ENCODE measurements around the gene UBE2H.

The UBE2H gene

DNA sequence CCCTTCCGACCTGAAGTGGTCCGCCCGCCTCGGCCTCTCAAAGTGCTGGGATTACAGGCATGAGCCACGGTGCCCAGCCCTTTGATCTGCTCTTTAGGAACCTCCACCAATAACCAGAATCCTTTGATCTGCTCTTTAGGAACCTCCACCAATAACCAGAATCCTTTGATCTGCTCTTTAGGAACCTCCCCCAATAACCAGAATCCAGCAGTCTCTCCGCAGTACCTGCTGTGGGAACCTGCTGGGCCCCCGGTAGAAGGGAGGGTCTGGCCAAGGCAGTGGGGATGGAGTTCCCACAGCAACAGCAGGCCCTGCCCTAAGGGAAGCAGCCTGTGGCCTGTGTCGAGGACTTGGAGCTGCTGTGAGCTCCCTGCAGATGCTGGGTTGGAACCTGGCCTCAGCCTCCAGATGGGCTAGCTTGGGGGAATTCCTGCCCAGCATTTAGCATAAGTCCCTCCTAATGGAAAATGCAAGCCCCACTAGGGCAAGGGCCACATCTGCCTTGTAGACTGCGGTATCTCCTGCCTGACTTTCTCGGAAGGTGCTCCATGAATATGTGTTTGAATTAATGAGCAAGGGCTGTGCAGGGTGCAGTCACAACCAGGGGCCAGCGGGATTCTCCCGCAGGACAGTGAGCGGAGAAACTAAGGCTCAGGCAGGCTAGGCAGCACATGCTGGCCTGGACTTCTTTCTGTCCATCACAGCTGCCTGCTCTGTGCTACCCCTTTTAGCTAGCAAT lies 165.8 kb downstream of the UBE2H start:
- no peaks in the 10 kb centered on the region for H3K9me2 ChIP-seq (replicated peaks; ENCODE audit: insufficient read depth, low read length)
- H3K79me2 ChIP-seq (ENCODE audit: insufficient read depth, low read length), result no peaks in the 10 kb centered on the region
- H3K4me3 ChIP-seq (ENCODE audit: insufficient read depth, low read length, poor library complexity, severe bottlenecking), result no peak overlapping the region
- H3K36me3 ChIP-seq (ENCODE audit: low read length), result no peaks in the 10 kb centered on the region
- H2AFZ ChIP-seq (ENCODE audit: low read depth, low read length, severe bottlenecking), result no peak overlapping the region
- no peak overlapping the region for H3K9ac ChIP-seq (ENCODE audit: low read length)
- TF ChIP-seq, protein P1, sequence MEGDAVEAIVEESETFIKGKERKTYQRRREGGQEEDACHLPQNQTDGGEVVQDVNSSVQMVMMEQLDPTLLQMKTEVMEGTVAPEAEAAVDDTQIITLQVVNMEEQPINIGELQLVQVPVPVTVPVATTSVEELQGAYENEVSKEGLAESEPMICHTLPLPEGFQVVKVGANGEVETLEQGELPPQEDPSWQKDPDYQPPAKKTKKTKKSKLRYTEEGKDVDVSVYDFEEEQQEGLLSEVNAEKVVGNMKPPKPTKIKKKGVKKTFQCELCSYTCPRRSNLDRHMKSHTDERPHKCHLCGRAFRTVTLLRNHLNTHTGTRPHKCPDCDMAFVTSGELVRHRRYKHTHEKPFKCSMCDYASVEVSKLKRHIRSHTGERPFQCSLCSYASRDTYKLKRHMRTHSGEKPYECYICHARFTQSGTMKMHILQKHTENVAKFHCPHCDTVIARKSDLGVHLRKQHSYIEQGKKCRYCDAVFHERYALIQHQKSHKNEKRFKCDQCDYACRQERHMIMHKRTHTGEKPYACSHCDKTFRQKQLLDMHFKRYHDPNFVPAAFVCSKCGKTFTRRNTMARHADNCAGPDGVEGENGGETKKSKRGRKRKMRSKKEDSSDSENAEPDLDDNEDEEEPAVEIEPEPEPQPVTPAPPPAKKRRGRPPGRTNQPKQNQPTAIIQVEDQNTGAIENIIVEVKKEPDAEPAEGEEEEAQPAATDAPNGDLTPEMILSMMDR (IDR thresholded peaks at IDR 0.05; ENCODE audit: insufficient read depth, low read length, poor library complexity, severe bottlenecking), result no peak
- no peak for TF ChIP-seq EZH2phosphoT487 (conservative IDR thresholded peaks at IDR 0.05; ENCODE audit: low read length)
- H3F3A ChIP-seq (ENCODE audit: insufficient read depth), result no peaks in the 10 kb centered on the region
- H3K27me3 ChIP-seq (ENCODE audit: low read length), result no peaks in the 10 kb centered on the region
- H3K4me2 ChIP-seq (ENCODE audit: low read depth, low read length, poor library complexity, severe bottlenecking), result no peak overlapping the region
- no peaks in the 10 kb centered on the region for H4K20me1 ChIP-seq (ENCODE audit: low read depth, low read length)
- no peak overlapping the region for H3K27ac ChIP-seq (ENCODE audit: low read depth, low read length)
- H3K9me3 ChIP-seq (ENCODE audit: insufficient read depth, low read length), result no peaks in the 10 kb centered on the region

DNA sequence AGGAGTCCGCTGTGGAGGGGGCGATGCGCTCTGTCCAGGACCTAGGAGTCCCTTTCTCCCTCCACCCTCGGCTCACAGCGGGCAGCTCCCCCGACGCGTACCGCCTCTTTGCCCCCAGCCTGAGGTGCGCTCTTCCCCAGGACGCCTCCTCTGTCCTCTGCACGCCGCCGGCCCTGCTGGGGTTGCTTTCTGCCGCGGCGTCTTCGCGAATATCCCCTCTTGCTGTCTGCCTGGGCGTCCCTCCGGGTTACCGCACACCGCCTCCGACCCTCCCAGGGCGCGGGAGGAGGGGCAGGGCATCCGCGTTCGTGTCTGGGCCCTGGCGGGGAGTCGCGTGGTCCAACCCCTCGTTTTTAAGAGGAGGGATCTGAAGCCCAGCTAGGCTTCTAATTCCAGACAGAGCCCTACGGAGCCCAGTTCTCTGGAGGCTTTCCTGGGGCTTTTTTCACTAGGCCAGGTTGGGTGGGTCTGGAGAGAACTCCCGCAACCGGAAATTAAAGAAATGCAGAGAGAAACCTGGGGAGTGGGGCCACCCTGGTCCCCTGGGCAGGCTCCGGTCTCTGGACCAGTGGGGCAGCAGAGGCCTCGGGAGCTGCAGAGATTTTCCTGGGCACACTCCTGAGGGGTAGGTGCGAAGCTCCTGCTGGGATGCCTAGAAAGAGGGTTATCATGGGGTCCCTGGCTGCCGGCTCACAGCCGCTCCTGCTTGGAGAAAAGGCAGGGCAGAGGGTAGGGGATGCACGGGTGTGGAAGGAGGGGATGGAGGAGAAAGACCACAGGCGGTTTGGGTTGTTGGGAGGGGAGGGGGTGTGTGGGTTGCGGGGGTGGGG lies 166.9 kb downstream of the UBE2H start:
- TF ChIP-seq, protein P1 (IDR thresholded peaks at IDR 0.05; ENCODE audit: insufficient read depth, low read length, poor library complexity, severe bottlenecking), result no peak
- no peak for TF ChIP-seq EZH2phosphoT487 (conservative IDR thresholded peaks at IDR 0.05; ENCODE audit: low read length)
- no peaks in the 10 kb centered on the region for H4K20me1 ChIP-seq (ENCODE audit: low read depth, low read length)
- no peaks in the 10 kb centered on the region for H3K79me2 ChIP-seq (ENCODE audit: insufficient read depth, low read length)
- no peak overlapping the region for H3K9ac ChIP-seq (ENCODE audit: low read length)
- H3K36me3 ChIP-seq (ENCODE audit: low read length), result no peaks in the 10 kb centered on the region
- no peaks in the 10 kb centered on the region for H3K9me3 ChIP-seq (ENCODE audit: insufficient read depth, low read length)
- no peak overlapping the region for H3K4me3 ChIP-seq (ENCODE audit: insufficient read depth, low read length, poor library complexity, severe bottlenecking)
- H3K27me3 ChIP-seq (ENCODE audit: low read length), result no peaks in the 10 kb centered on the region
- no peak overlapping the region for H3K27ac ChIP-seq (ENCODE audit: low read depth, low read length)
- peak overlapping the region; percentile 22 for H3K4me2 ChIP-seq (ENCODE audit: low read depth, low read length, poor library complexity, severe bottlenecking)
- no peak overlapping the region for H2AFZ ChIP-seq (ENCODE audit: low read depth, low read length, severe bottlenecking)
- no peaks in the 10 kb centered on the region for H3K9me2 ChIP-seq (replicated peaks; ENCODE audit: insufficient read depth, low read length)
- H3F3A ChIP-seq (ENCODE audit: insufficient read depth), result no peaks in the 10 kb centered on the region

DNA sequence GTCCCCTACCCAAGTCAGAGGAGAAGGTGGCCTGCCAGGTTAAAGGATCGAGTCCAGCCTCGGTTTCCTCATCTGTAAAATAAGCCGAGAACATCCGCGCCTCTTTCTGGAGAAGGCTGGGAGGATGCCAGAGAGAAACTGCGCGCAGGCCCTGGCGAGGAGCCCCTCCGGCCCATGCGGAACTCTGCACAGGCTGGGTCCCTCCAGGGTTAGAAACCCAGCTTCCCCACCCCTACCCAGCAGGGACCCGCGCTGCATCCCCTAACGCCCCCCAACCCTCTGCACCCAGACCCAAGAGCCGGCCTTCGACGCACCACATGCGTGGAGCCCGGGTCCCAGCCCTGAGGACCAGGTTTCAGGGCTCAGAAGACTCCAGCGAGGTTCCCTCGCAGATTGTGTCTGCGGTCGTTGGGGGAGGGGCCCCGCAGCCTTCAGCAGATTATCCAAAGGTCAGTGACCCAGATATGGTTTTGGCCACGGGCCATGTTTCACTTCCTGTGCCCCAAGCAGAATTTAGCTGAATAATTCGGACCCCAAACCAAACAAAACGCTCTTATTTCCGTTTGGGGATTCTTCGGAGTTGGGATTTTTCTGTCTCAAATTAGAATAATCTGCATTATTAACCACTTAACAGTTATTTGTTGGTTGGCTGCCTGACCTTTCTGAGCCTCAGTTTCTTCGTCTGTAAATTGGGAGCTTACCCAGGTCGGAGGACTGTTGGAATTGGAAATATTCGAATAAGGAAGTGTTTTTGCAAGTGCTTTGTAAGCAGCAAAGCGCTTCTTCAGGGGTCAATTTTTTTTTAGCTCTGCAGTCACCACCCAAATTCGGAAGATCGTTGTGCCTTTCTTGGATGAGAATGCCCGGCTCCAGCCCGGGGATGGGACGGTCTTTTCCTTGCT lies 167.7 kb downstream of the UBE2H start:
- Histone ChIP-seq H3K4me2 (ENCODE audit: low read depth, low read length, poor library complexity, severe bottlenecking) (peak overlapping the region; percentile 22), H3F3A (ENCODE audit: insufficient read depth) (no peaks in the 10 kb centered on the region), H3K27me3 (ENCODE audit: low read length) (no peaks in the 10 kb centered on the region)

More for the DNA sequence above, 167.7 kb downstream of the UBE2H start:
- H2AFZ ChIP-seq (ENCODE audit: low read depth, low read length, severe bottlenecking), result no peak overlapping the region
- no peaks in the 10 kb centered on the region for H3K36me3 ChIP-seq (ENCODE audit: low read length)
- no peaks in the 10 kb centered on the region for H3K79me2 ChIP-seq (ENCODE audit: insufficient read depth, low read length)
- H3K27ac ChIP-seq (ENCODE audit: low read depth, low read length), result no peak overlapping the region
- H3K9ac ChIP-seq (ENCODE audit: low read length), result no peak overlapping the region
- no peak overlapping the region for H3K4me3 ChIP-seq (ENCODE audit: insufficient read depth, low read length, poor library complexity, severe bottlenecking)
- no peak for TF ChIP-seq EZH2phosphoT487 (conservative IDR thresholded peaks at IDR 0.05; ENCODE audit: low read length)
- TF ChIP-seq, protein P1 (IDR thresholded peaks at IDR 0.05; ENCODE audit: insufficient read depth, low read length, poor library complexity, severe bottlenecking), result no peak
- H3K9me3 ChIP-seq (ENCODE audit: insufficient read depth, low read length), result no peaks in the 10 kb centered on the region
- H3K9me2 ChIP-seq (replicated peaks; ENCODE audit: insufficient read depth, low read length), result no peaks in the 10 kb centered on the region
- no peaks in the 10 kb centered on the region for H4K20me1 ChIP-seq (ENCODE audit: low read depth, low read length)
